Calu3 (cell line): ENCODE data around the gene GHRH. TPM values are rescaled to one million over a fixed set of nuclear protein-coding genes. Genes with fewer than 3 reads are reported as not detected.

Experiments used
- BruUV-seq: library from RNA; stranded (reverse); fragments of 400-500 nt; replicated peaks from 2 replicates; lab custom pipeline; 2021; lab: Mats Ljungman, UMichigan
- CTCF ChIA-PET: fragments of 300-600 bp; sonication (Branson Sonifier 250); formaldehyde crosslinking; loops from one replicate; lab custom pipeline; 2022; ENCODE audit warnings: antibody characterized with exemption; lab: Charles Lee
- DNase-seq: peaks from one replicate; pipeline ENCODE4 v3.0.0; 2022
- H3K27ac Mint-ChIP-seq: one replicate; pipeline ENCODE4 v1.8.0; 2022; ENCODE audit warnings: mixed read lengths; ENCODE audit not compliant: unreplicated experiment
- H3K27me3 Mint-ChIP-seq: one replicate; pipeline ENCODE4 v1.8.0; 2022; ENCODE audit warnings: mixed read lengths; ENCODE audit not compliant: unreplicated experiment
- H3K36me3 Mint-ChIP-seq: one replicate; pipeline ENCODE4 v1.8.0; 2022; ENCODE audit warnings: mild to moderate bottlenecking, moderate library complexity, mixed read lengths; ENCODE audit not compliant: insufficient read depth, unreplicated experiment
- H3K4me1 Mint-ChIP-seq: one replicate; pipeline ENCODE4 v1.8.0; 2022; ENCODE audit warnings: mild to moderate bottlenecking, low read depth, mixed read lengths; ENCODE audit not compliant: unreplicated experiment
- H3K4me3 Mint-ChIP-seq: one replicate; pipeline ENCODE4 v1.8.0; 2022; ENCODE audit warnings: mild to moderate bottlenecking, low read depth, moderate library complexity, mixed read lengths; ENCODE audit not compliant: unreplicated experiment
- H3K9me3 Mint-ChIP-seq: one replicate; pipeline ENCODE4 v1.8.0; 2022; ENCODE audit warnings: low read depth, mixed read lengths; ENCODE audit not compliant: unreplicated experiment
- CTCF ChIP-seq: fragments of 200-600 bp; IDR thresholded peaks from one replicate; pipeline ENCODE4 v1.8.0; 2022; ENCODE audit warnings: antibody characterized with exemption; ENCODE audit not compliant: unreplicated experiment
- intact Hi-C: fragments of 100-400 bp; cut with micrococcal nuclease; formaldehyde crosslinking; loops from one replicate; pipeline ENCODE4 v1.10.0; 2022; ENCODE audit not compliant: unreplicated experiment
- total RNA-seq: library from RNA; stranded (reverse); gene quantifications from 2 replicates; pipeline ENCODE4 v1.2.3, GENCODE V29; 2022

Gene GHRH
- total RNA-seq, 1 experiment from 2014 or later, result not detected

GRCh38 chr20:37218976-37219375, 42.6 kb downstream of the GHRH start:
- no peaks in the 10 kb centered on the region for H3K27me3 Mint-ChIP-seq
- peaks cover 64% of the 10 kb centered on the region for H3K36me3 Mint-ChIP-seq
- TF ChIP-seq CTCF, result no peak
- H3K27ac Mint-ChIP-seq, result no peak overlapping the region
- H3K4me1 Mint-ChIP-seq, result no peaks in the 10 kb centered on the region
- no peak overlapping the region for H3K4me3 Mint-ChIP-seq
- no TSS peak for BruUV-seq
- intact Hi-C loops, result no loop called here
- no peak for DNase-seq
- no peaks in the 10 kb centered on the region for H3K9me3 Mint-ChIP-seq
- CTCF ChIA-PET, result no interaction called here

GRCh38 chr20:37218441-37218840, 43.2 kb downstream of the GHRH start:
- Mint-ChIP-seq H3K9me3 (no peaks in the 10 kb centered on the region), H3K4me3 (no peak overlapping the region), H3K4me1 (no peaks in the 10 kb centered on the region), H3K36me3 (peaks cover 60% of the 10 kb centered on the region), H3K27me3 (no peaks in the 10 kb centered on the region), H3K27ac (no peak overlapping the region)
- intact Hi-C loops, result no loop called here
- BruUV-seq, result no TSS peak
- DNase-seq, result no peak
- CTCF ChIA-PET, result interaction anchor here (0.9 kb wide), 1 partner anchor 18 kb away, joined by 3 read pairs; no protein-coding TSS in a partner anchor
- TF ChIP-seq CTCF, result no peak

- no peak for DNase-seq
- no TSS peak for BruUV-seq
- TF ChIP-seq CTCF, result no peak
- Mint-ChIP-seq H3K4me3 (no peak overlapping the region), H3K9me3 (no peaks in the 10 kb centered on the region), H3K27me3 (no peaks in the 10 kb centered on the region), H3K4me1 (peaks cover 5% of the 10 kb centered on the region), H3K27ac (no peak overlapping the region), H3K36me3 (peaks cover 73% of the 10 kb centered on the region)
- intact Hi-C loops, result no loop called here
- CTCF ChIA-PET, result no interaction called here
These were observed 51.8 kb downstream of the GHRH start for GRCh38 chr20:37209661-37210314.

- DNase-seq, result no peak
- Mint-ChIP-seq H3K9me3 (no peaks in the 10 kb centered on the region), H3K4me3 (no peak overlapping the region)
These were observed 52.4 kb downstream of the GHRH start for GRCh38 chr20:37209193-37209592.

More at GRCh38 chr20:37209193-37209592, 52.4 kb downstream of the GHRH start:
- peaks cover 78% of the 10 kb centered on the region for H3K36me3 Mint-ChIP-seq
- H3K27me3 Mint-ChIP-seq, result no peaks in the 10 kb centered on the region
- peaks cover 5% of the 10 kb centered on the region for H3K4me1 Mint-ChIP-seq
- H3K27ac Mint-ChIP-seq, result no peak overlapping the region
- CTCF ChIA-PET, result no interaction called here
- no peak for TF ChIP-seq CTCF
- intact Hi-C loops, result no loop called here
- no TSS peak for BruUV-seq
